HG03159 (cell line): ENCODE measurements around the gene AKT3.
A peak's percentile ranks its signal among the peaks of the same experiment; 100 is the strongest.

Source experiments
- ATAC-seq: cut with Tn5 transposase; IDR thresholded peaks from one replicate; pipeline ENCODE4 v1.9.1; 2021; ENCODE audit warnings: mild to moderate bottlenecking, moderate library complexity; ENCODE audit not compliant: unreplicated experiment

AKT3 gene

DNA sequence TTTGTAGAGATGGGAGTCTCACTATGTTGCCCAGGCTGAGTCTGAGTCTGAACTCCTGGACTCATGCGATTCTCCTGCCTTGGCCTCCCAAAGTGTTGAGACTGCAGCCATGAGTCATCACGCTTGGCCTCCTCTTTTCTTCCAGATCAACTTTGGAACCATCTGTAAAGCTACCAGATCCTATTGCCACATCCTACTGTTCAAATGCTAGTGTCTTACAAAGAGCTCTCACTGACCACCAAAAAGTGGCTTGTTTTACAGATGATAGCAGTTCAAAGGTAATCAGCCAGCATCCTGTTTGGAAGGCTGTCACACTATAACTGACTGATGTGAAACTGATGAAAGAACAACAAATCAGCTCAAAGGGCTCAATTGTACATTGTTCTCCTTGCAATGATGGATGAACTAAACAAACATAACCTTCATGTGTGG is 221.6 kb downstream of the AKT3 start:
- ATAC-seq: no peak

DNA sequence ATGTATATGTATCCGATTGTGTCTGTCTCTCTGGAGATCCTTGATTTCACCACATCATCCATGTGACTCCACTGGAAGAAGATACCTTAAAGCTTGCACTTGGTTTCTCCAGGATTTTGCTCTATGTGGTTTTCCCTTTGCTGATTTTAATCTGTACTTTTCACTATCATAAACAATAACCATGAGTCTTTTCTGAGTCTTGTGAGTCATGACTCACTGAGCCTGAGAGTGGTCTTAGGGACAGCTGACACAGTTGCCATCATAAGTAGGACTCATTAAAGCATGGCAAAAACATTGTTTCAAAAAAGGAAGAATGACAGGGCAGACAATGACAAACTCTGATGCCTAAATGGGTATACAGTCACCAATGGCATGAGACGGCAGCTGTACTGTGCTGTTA is 226.2 kb downstream of the AKT3 start:
- no peak for ATAC-seq

DNA sequence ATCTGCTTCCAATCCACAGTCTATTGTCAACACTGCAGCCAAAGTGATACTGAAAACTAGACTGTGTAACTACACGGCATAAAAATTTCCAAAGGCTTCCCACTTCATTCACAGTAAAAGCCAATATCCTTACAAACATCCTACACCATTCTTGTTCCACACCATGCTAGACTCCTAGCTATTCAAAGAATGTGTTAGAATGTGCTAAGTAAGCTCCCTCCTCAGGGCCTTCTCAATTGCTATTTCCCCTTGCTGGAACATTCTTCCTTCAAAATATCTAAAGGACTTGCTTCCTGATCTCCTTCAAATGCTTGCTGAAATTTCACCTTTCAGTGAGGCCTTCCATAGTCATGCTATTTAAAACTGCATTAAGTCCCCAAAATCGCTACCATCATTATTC is 228.1 kb downstream of the AKT3 start:
- ATAC-seq: no peak

DNA sequence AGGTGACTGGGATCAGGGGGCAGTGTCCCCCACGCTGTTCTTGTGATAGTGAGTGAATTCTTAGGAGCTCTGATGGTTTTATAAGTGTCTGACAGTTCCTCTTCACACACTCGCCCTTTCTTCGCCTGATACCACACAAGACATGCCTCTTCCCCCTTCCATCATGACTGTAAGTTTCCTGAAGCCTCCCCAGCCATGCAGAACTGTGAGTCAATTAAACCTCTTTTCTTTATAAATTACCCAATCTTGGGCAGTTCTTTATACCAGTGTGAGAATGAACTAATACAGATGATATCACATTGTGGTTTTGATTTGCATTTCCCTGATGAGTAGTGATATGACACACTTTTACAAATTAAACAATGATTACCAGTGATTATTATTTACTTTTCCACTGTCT is 229.9 kb downstream of the AKT3 start:
- no peak for ATAC-seq

DNA sequence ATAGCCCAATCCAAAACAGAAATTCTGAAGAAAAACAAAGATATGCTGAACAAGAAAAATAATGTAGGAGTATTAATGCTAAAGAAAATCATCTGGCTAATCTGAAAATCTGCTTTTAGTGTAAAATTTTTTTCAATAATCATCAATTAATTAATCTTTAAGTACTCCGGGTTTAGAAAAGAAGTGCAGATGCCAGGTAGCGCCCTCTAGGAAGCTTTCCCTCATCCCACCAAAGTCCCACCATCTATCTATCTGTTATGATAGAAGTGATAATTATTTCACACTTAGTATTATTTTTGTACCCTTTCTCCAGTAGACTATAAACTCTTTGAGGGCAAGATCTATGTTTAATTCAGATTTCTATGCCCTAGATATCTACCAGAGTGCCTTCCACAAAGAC is 240.3 kb downstream of the AKT3 start:
- ATAC-seq: no peak

DNA sequence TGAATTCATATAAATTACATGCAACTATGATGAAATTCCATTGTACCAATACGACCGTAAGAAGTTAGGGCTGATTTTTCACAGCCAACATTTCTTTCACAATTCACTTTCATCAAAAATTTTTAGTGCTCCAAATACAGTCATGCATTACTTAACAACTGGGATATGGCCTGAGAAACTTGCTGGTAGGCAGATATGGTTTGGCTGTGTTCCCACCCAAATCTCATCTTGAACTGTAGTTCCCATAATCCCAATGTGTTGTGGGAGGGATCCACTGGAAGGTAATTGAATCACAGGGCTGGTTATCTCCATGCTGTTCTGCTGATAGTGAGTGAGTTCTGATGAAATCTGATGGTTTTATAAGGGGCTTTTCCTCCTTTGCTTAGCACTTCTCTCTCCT is 244.4 kb downstream of the AKT3 start:
- ATAC-seq: no peak

DNA sequence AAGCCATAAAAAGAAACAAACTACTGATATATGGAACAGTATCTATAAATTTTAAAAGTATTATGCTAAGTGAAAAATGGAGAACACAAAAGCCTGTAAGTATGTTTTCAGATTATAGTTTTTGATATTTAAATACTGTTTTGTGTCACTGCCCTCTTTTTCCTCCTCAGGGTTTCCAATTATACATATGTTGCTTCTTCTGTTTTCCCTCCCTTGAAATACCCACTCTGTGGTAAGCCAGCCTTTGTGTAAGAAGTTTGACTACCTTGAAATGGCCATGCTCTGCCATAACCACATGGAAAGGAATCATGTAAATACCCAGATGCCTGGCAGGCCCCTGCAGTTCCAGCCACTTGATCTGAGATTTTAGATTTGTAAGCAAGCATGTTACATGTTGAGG is 248.3 kb downstream of the AKT3 start:
- ATAC-seq: no peak

DNA sequence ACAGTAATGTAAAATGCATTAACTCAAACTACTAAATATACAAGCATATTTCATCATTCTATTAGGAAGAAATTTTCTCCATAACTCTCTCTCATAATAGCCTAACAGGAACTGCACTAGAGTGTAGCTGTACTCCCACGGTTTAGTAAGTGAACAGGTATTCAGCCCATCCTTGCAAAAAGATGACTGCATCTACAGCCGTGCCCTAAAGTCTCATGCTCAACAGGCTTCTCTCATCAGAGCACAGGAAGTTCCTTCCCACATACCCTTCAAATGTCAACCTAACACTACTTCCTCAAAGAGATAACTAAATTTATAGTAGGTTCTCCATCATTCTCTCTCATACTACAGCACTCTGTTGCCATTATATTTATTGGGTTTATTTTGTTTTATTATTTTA is 251.6 kb downstream of the AKT3 start:
- no peak for ATAC-seq

DNA sequence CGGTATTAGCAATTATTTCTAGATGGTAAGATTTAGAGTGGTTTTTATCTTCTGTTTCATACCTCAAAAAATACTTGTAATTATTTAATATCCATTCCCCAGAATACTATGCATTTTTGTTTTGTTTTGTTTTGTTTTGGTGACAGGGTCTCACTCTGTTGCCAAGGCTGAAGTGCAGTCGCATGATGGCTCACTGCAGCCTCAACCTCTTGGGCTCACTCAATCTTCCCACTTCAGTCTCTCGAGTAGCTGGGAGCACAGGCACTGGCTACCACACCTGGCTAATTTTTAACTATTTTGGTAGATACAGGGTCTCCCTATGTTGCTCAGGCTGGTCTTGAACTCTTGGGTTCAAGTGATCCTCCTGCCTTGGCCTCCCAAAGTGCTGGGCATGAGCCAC is 252.7 kb downstream of the AKT3 start:
- ATAC-seq: no peak

DNA sequence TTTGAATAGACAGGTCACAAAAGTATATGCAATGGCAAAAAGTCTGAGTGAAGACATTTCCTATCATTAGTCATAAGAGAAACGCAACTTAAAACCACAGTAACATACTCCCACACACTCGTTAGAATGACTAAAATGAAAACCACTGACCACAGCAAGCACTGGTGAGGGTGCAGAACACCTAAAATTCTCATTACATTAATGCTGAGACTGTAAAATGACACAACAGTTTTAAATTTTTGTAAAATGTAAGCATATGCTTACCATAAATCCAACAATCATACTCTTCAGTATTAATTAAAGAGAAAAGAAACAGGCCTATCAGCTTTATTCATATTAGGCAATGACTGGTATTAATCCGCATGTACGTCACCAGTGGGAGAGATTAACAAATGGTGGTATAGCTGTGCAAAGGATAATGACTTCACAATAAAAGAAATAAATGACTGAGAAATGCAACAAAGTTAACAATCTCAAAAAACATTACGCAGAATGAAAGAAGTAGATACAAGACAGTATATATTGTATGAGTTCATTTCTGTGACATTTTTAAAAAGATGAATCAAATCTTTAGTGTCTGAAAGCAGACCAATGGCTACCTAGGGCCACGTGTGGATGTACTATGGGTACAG is 253.5 kb downstream of the AKT3 start:
- peak; percentile 98 for ATAC-seq

DNA sequence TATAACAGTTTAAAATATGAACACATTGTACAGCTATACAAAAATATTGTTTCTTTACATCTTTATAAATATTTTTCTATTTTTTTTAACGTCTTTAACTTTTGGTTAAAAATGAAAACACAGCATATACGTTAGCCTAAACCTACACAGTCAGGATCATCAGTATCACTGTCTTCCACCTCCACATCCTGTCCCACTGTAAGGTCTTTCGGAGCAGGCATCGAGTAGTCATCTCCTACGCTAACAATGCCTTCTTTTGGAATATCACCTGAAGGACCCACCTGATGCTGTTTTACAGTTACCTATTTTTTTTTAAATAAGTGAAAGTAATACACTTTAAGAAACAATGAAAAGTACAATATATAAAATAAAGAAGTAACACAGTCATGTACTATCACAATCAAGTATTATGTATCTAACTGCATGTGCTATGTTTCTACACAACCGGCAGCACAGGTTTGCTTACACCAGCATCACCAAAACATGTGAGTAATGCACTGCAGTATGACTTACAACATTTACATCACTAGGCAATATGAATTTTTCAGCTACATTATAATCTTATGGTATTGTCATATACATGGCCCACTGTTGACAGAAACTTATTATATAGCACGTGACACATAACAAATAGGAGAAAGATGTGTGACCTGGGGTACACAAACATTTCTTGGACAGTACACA is 254.4 kb downstream of the AKT3 start:
- peak; percentile 20 for ATAC-seq

DNA sequence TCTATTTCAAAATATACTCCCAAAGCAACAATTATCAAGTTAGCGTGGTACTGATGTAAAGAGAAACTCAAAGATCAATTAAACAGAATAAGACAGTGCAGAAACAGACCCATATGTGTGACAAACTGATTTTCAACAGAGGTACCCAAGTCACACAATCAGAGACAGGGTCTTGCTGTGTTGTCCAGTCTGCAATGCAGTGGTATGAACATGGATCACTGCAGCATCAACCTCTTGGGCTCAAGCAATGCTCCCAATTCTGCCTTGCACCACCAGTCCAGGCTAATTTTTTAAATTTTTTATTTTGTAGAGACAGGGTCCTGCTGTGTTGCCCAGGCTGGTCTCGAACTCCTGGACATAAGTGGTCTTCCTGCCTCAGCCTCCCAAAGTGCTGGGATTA is 255.6 kb downstream of the AKT3 start:
- ATAC-seq: no peak

DNA sequence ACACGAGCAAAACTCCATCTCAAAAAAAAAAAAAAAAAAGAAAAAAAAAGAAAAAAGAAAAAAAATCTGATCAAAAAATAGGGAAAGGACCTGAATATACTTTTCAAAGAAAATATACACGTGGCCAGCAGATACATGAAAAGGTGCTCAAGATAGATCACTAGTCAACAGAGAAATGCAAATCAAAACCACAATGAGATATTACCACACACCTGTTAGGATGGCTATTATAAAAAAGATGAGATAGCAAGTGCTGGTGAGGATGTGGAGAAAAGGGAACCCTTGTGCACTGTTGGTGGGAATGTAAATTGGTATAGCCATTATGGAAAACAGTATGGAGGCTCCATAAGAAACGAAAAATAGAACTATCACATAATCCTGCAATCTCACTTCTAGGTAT is 260.8 kb downstream of the AKT3 start:
- peak; percentile 76 for ATAC-seq

DNA sequence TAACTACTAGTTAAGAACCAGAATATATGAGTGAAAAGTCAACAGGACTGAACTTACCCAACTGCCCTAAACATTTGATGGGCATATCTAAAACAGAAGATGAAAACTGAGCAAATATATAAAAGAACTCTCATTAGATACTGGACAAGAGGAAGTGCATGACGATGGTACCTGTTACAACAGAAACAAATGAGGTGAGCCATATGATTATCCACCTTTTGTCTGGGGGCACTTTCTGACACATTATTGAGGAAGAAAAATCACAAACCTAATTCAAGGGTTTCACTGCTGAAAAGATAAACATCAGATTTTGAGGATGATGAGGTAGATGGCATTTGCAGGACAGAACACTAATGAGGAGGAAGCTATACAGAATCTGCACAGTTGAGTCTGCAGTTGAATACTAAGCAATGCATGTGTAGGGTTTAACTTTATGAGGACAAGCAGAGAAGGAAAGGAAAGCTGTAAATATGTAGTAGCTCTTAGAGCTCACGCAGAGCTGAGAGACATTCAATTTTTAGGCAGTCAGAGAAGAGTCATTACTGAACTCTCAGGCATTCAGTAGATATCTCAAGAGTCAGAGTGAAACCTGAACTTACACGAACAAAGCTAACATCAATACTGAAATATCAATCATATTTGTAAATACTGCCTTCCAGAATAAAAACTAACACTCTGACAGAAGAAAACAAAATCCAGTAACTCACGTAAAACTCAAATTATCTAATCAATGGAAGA is 262.1 kb downstream of the AKT3 start:
- peak; percentile 96 for ATAC-seq

DNA sequence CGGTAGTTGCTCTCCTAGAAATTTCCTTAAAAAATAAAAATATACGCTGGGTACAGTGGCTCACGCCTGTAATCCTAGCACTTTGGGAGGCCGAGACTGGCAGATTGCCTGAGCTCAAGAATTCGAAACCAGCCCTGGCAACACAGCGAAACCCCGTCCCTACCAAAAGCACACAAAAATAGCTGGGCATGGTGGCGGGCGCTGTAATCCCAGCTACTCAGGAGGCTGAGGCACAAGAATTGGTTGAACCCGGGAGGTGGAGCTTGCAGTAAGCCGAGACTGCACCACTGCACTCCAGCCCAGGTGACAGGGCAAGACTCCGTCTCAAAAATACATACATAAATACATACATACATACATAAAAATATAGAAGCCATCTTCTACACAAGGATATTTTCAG is 262.8 kb downstream of the AKT3 start:
- ATAC-seq: no peak

DNA sequence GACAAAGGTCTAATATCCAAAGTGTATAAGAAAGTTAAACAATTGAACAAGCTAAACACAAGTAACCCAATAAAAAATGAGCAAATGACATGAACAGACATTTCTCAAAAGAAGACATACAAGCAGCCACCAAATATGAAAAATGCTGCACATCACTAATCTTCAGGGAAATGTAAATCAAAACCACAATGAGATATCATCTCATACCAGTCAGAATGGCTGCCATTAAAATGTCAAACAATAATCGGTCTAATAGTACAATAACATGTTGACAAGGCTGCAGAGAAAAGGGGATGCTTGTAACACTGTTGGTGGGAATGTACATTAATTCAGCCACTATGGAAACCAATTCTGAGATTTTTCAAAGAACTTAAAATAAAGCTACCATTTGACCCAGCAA is 264.1 kb downstream of the AKT3 start:
- ATAC-seq: no peak

DNA sequence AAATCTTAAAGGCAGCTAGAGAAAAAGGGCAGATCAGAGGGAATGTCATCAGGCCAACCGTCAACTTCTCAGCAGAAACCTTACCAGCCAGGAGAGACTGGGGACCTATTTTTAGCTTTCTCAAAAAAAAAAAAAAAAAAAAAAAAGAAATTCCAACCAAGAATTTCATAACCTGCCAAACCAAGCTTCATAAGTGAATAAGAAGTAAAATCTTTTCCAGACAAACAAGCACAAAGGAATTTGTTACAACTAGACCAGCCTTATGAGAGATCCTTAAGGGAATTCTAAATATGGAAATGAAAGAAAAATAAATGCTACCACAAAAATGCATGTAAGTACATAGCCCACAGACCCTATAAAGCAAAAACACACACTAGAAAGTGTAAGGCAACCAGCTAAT is 267.7 kb downstream of the AKT3 start:
- no peak for ATAC-seq

DNA sequence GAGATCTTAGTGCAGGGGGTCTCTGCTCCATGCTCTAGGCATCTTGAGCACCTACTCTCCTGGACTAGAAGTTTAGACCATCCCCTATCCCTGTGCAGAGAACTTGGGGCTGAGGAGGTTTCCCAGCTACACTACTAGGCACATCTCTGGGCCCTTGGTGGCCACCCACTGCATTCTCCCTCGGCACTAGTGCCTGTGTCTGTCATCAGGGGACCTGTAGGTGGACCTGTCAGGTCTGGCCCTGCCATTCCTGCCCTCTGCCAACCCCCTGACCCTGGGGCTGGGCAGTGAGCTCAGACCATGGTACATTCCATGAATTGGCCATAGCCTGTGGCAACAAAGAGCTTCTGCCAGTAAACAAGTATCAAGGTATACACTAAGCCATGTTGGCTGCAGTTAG is 269.1 kb downstream of the AKT3 start:
- no peak for ATAC-seq

DNA sequence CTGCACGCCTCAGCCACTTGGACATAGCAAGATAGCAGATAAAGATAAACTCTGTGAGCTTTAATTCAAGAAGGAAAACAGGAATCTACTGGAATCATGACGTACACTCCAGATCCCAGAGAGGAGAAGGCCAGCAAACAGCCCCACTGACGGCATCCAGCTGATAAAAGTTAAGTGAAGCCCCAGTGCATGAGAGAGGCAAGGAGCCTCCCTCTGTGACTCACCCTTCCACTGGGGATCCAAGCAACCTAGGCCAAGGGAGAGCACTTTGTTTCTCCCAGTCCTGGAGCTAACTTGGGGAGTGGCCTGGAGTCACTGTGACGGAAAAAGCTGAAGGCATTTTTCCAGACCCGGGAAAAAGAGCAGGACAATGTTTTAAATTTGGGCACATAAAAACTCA is 270.0 kb downstream of the AKT3 start:
- ATAC-seq: no peak

DNA sequence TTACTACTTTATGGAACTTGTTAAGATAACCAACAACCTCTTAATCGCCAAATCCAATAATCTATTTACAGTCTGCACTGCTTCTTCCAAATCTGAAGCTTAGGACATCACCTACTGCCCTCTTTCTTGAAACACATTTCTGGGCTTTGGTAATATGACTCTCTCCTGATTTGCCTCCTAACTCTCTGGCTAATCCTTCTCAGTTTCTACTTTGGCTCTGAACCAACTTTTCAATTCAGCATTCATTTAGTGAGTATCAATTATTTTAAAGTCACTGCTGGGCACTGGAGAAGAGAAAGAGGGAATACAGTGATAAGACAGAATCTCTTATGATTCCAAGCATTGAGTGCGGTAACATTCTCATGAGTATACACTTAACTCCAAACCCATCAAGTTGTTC is 275.0 kb downstream of the AKT3 start:
- no peak for ATAC-seq

DNA sequence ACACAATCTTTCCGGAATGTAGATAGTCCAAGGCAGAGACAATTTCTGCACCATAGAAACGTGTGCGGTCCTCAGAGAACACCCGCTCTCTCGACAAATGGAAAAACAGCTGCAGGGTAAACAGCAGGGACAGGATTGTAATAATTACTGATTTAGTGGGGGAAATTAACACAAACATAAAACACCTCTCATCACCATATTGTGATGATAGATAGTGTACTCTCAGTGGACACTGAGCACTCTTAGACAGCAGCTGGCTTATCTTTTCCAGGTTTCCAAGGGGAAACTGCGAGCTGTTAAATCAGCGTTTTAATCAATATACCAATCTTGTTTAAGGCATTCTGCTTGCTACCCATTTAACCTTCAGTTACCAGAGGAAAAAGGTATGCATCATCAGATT is 277.1 kb downstream of the AKT3 start:
- no peak for ATAC-seq

DNA sequence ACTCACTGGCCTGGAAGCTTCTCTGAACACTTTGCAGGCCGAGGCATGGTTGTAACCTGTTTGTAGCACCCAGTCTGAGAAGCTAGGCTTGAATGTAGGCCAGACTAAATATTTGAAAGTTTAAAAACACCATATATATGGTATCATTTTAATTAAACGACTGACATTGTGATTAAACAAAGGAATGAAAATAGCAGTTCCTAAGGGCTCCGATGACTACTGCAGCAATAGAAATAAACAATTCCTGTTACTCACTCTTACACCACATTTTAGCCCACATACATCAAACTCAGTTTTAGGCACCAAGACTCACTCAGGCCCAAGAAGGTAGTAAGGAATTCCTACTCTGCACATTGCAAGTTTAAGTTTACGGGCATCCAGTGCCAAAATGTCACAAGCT is 281.2 kb downstream of the AKT3 start:
- ATAC-seq: no peak
